Panc1 (cell line): Measurements from ENCODE around the gene METRN. TPM values are rescaled to one million over a fixed set of nuclear protein-coding genes. Genes with fewer than 3 reads are reported as not detected.
A peak's percentile ranks its signal among the peaks of the same experiment; 100 is the strongest.

ENCODE experiments used
- ATAC-seq: fragments of 200-7000 bp; cut with Tn5 transposase; 2 replicates; pipeline ENCODE4 v1.9.1; 2020; ENCODE audit warnings: mild to moderate bottlenecking, moderate library complexity
- BruUV-seq: library from RNA; stranded (reverse); fragments of 400-500 nt; replicated peaks from 2 replicates; lab custom pipeline; 2021; lab: Mats Ljungman, UMichigan
- CTCF ChIA-PET: fragments of 300-600 bp; sonication (Branson Sonifier 250); formaldehyde crosslinking; loops from one replicate; lab custom pipeline; 2022; ENCODE audit warnings: antibody characterized with exemption; lab: Charles Lee
- POLR2A ChIA-PET: fragments of 300-600 bp; sonication (Branson Sonifier 250); formaldehyde crosslinking; loops from one replicate; lab custom pipeline; 2022; ENCODE audit warnings: antibody characterized with exemption; lab: Charles Lee
- DNase-seq: peaks from one replicate; pipeline ENCODE4 v3.0.0-alpha.2; 2010; ENCODE audit warnings: low read depth, low spot score
- H3K27ac ChIP-seq: 2 replicates; pipeline ENCODE4 v1.5.1; 2011; ENCODE audit warnings: mild to moderate bottlenecking, low read length, inconsistent platforms
- H3K27me3 ChIP-seq: fragments of 200-500 bp; sonication (Bioruptor generic); 2 replicates; pipeline ENCODE4 v1.6.0; 2014; ENCODE audit warnings: low read length, inconsistent platforms; ENCODE audit not compliant: control insufficient read depth, insufficient read depth
- H3K36me3 ChIP-seq: fragments of 200-500 bp; sonication (Bioruptor generic); 2 replicates; pipeline ENCODE4 v1.5.1; 2014; ENCODE audit warnings: inconsistent platforms, mild to moderate bottlenecking, low read length, moderate library complexity; ENCODE audit not compliant: control insufficient read depth, insufficient read depth
- H3K4me1 ChIP-seq: 2 replicates; pipeline ENCODE4 v1.5.1; 2011; ENCODE audit warnings: inconsistent platforms, mild to moderate bottlenecking, low read length, moderate library complexity; ENCODE audit not compliant: control insufficient read depth, insufficient read depth
- H3K4me3 ChIP-seq, 2 experiments: 2 replicates each; pipeline ENCODE4 v1.5.1; 2011 to 2012; ENCODE audit warnings: low read depth in 2 of 2, low read length in 2 of 2, mild to moderate bottlenecking in 2 of 2, inconsistent platforms in 1 of 2, moderate library complexity in 1 of 2
- H3K9me3 ChIP-seq: fragments of 200-500 bp; sonication (Bioruptor generic); 2 replicates; pipeline ENCODE4 v1.5.1; 2014; ENCODE audit warnings: low read depth, mild to moderate bottlenecking, inconsistent platforms, low read length, moderate library complexity; ENCODE audit not compliant: control insufficient read depth, insufficient read depth
- POLR2AphosphoS5 ChIP-seq: IDR thresholded peaks from 2 replicates; pipeline ENCODE4 v1.6.1; 2012; ENCODE audit warnings: mild to moderate bottlenecking, low read depth, low read length, moderate library complexity
- REST ChIP-seq, 2 experiments: IDR thresholded peaks; 2 replicates each; pipeline ENCODE4 v1.6.1; 2011 to 2012; ENCODE audit warnings: low read depth in 2 of 2, control low read depth in 1 of 2, low read length in 1 of 2, mild to moderate bottlenecking in 1 of 2, moderate library complexity in 1 of 2; ENCODE audit not compliant: insufficient read depth in 1 of 2
- SIN3A ChIP-seq: IDR thresholded peaks from 2 replicates; pipeline ENCODE4 v1.6.1; 2012; ENCODE audit warnings: low read depth, mild to moderate bottlenecking, low read length, moderate library complexity, borderline replicate concordance; ENCODE audit not compliant: insufficient read depth
- TCF7L2 ChIP-seq: IDR thresholded peaks from 2 replicates; pipeline ENCODE4 v1.6.1; 2011; ENCODE audit warnings: mild to moderate bottlenecking, low read depth, low read length, inconsistent platforms
- in situ Hi-C: cut with HindIII; loops from 2 replicates; pipeline ENCODE4 v1.10.0; 2016; ENCODE audit warnings: low sequenced_read_pairs, low pct_unique_long_range_greater_than_20kb
- intact Hi-C: fragments of 100-400 bp; cut with micrococcal nuclease; formaldehyde crosslinking; loops from one replicate; pipeline ENCODE4 v1.10.0; 2022; ENCODE audit not compliant: unreplicated experiment
- total RNA-seq: library from RNA; stranded (reverse); gene quantifications from one replicate; pipeline ENCODE4 v1.2.1, GENCODE V29; 2021; ENCODE audit not compliant: unreplicated experiment
- TF ChIP-seq, protein P1 (sequence below): fragments of 450-650 bp; IDR thresholded peaks from 2 replicates; pipeline ENCODE4 v1.5.1; 2017; ENCODE audit warnings: mild to moderate bottlenecking

The METRN gene
- total RNA-seq, 1 experiment from 2014 or later, result 407 TPM

- in situ Hi-C loops, result no loop called here
- TSS peak; percentile 56 for BruUV-seq
These were observed 7.0 kb downstream of the METRN start for GRCh38 chr16:721765-722540.

More at GRCh38 chr16:721765-722540, 7.0 kb downstream of the METRN start:
- TF ChIP-seq TCF7L2 (no peak), REST (IDR thresholded peaks at IDR 0.05; ENCODE audit: insufficient read depth in 1 of 2, low read depth in 2 of 2, low read length in 1 of 2) (no peak), SIN3A (no peak), POLR2AphosphoS5 (no peak; the same call in 1 of the 2 replicates)
- TF ChIP-seq, protein P1, sequence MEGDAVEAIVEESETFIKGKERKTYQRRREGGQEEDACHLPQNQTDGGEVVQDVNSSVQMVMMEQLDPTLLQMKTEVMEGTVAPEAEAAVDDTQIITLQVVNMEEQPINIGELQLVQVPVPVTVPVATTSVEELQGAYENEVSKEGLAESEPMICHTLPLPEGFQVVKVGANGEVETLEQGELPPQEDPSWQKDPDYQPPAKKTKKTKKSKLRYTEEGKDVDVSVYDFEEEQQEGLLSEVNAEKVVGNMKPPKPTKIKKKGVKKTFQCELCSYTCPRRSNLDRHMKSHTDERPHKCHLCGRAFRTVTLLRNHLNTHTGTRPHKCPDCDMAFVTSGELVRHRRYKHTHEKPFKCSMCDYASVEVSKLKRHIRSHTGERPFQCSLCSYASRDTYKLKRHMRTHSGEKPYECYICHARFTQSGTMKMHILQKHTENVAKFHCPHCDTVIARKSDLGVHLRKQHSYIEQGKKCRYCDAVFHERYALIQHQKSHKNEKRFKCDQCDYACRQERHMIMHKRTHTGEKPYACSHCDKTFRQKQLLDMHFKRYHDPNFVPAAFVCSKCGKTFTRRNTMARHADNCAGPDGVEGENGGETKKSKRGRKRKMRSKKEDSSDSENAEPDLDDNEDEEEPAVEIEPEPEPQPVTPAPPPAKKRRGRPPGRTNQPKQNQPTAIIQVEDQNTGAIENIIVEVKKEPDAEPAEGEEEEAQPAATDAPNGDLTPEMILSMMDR, result no peak
- Histone ChIP-seq H3K4me1 (peaks cover 42% of the 10 kb centered on the region), H3K4me3 (peak overlapping the region; percentile 46 to 77), H3K9me3 (no peaks in the 10 kb centered on the region), H3K36me3 (no peaks in the 10 kb centered on the region; the same call in 1 of the 2 replicates), H3K27me3 (no peaks in the 10 kb centered on the region), H3K27ac (peak overlapping the region; percentile 72)
- ATAC-seq (no peak), DNase-seq (no peak)
- POLR2A ChIA-PET, result interaction anchor here (0.6 to 1.2 kb wide), 2 partner anchors 9 to 284 kb away, joined by 5 to 8 read pairs; no protein-coding TSS in a partner anchor
- intact Hi-C loops, result no loop called here
- CTCF ChIA-PET, result interaction anchor here (0.6 kb wide), 2 partner anchors 18 to 87 kb away, joined by 3 read pairs; no protein-coding TSS in a partner anchor
